ENCODE measurements around the gene AGPAT2. TPM values are rescaled to one million over a fixed set of nuclear protein-coding genes. Genes with fewer than 3 reads are reported as not detected.

The AGPAT2 gene
- total and polyA plus RNA-seq, 2 experiments from 2014 or later, result 125 to 242 TPM

- no peak overlapping the region for H3K27ac ChIP-seq
These were observed 16.0 kb downstream of the AGPAT2 start for GRCh38 chr9:136671254-136671614.

GRCh38 chr9:136670576-136671253 is 16.5 kb downstream of the AGPAT2 start:
- TF ChIP-seq CTCF (IDR thresholded peaks at IDR 0.05; ENCODE audit: poor library complexity) (no peak), EZH2 (IDR thresholded peaks at IDR 0.05; ENCODE audit: borderline replicate concordance) (no peak), EZH2phosphoT487 (IDR thresholded peaks at IDR 0.05; ENCODE audit: low read depth, severe bottlenecking, unreplicated experiment) (no peak)
- Histone ChIP-seq H3K9me2 (replicated peaks; ENCODE audit: insufficient read depth) (no peaks in the 10 kb centered on the region), H3K4me2 (no peak overlapping the region), H3K27me3 (no peaks in the 10 kb centered on the region), H3K9me3 (ENCODE audit: low read depth) (no peaks in the 10 kb centered on the region), H3K27ac (no peak overlapping the region), H3K4me3 (no peak overlapping the region), H3K79me2 (no peaks in the 10 kb centered on the region), H2AFZ (no peak overlapping the region), H3K4me1 (ENCODE audit: insufficient read depth) (peaks cover 12% of the 10 kb centered on the region), H3K36me3 (replicated peaks; ENCODE audit: insufficient read depth, low read depth) (no peaks in the 10 kb centered on the region), H4K20me1 (ENCODE audit: insufficient read depth, poor library complexity, severe bottlenecking) (no peaks in the 10 kb centered on the region)
- no peak for DNase-seq (ENCODE audit: low spot score)
- 96% methylated on average over 31 of the region's 36 CpGs for WGBS (ENCODE audit: low lambda C conversion rate, missing lambda C conversion rate)

More at GRCh38 chr9:136671254-136671614, 16.0 kb downstream of the AGPAT2 start:
- Histone ChIP-seq H3K27me3 (no peaks in the 10 kb centered on the region), H3K4me2 (no peak overlapping the region), H3K9me3 (ENCODE audit: low read depth) (no peaks in the 10 kb centered on the region), H3K79me2 (no peaks in the 10 kb centered on the region), H3K36me3 (replicated peaks; ENCODE audit: insufficient read depth, low read depth) (no peaks in the 10 kb centered on the region), H3K9me2 (replicated peaks; ENCODE audit: insufficient read depth) (no peaks in the 10 kb centered on the region), H3K4me1 (ENCODE audit: insufficient read depth) (peaks cover 15% of the 10 kb centered on the region), H2AFZ (no peak overlapping the region), H3K4me3 (no peak overlapping the region), H4K20me1 (ENCODE audit: insufficient read depth, poor library complexity, severe bottlenecking) (no peaks in the 10 kb centered on the region)
- TF ChIP-seq CTCF (IDR thresholded peaks at IDR 0.05; ENCODE audit: poor library complexity) (no peak), EZH2 (IDR thresholded peaks at IDR 0.05; ENCODE audit: borderline replicate concordance) (no peak), EZH2phosphoT487 (IDR thresholded peaks at IDR 0.05; ENCODE audit: low read depth, severe bottlenecking, unreplicated experiment) (no peak)
- whole genome bisulfite sequencing (ENCODE audit: low lambda C conversion rate, missing lambda C conversion rate), result 54% methylated on average over 3 of the region's 12 CpGs
- DNase-seq (ENCODE audit: low spot score), result no peak

- DNase-seq (ENCODE audit: low spot score), result no peak
- WGBS (ENCODE audit: low lambda C conversion rate, missing lambda C conversion rate), result 91% methylated on average over 20 of the region's 23 CpGs
- Histone ChIP-seq H3K79me2 (no peaks in the 10 kb centered on the region), H3K4me3 (no peak overlapping the region), H3K27ac (no peak overlapping the region), H3K27me3 (no peaks in the 10 kb centered on the region), H4K20me1 (ENCODE audit: insufficient read depth, poor library complexity, severe bottlenecking) (no peaks in the 10 kb centered on the region), H3K4me1 (ENCODE audit: insufficient read depth) (peaks cover 6% of the 10 kb centered on the region), H3K9me3 (ENCODE audit: low read depth) (no peaks in the 10 kb centered on the region), H3K36me3 (replicated peaks; ENCODE audit: insufficient read depth, low read depth) (no peaks in the 10 kb centered on the region), H3K4me2 (no peak overlapping the region), H2AFZ (no peak overlapping the region), H3K9me2 (replicated peaks; ENCODE audit: insufficient read depth) (no peaks in the 10 kb centered on the region)
- TF ChIP-seq EZH2phosphoT487 (IDR thresholded peaks at IDR 0.05; ENCODE audit: low read depth, severe bottlenecking, unreplicated experiment) (no peak), EZH2 (IDR thresholded peaks at IDR 0.05; ENCODE audit: borderline replicate concordance) (no peak), CTCF (IDR thresholded peaks at IDR 0.05; ENCODE audit: poor library complexity) (no peak)
These were observed 17.3 kb downstream of the AGPAT2 start for GRCh38 chr9:136669791-136670464.
